ENCODE measurements around the gene BTN3A1.
"Not testable (repeated sequence)": the region's sequence is repeated elsewhere in the genome, so short reads cannot be mapped to it uniquely, and the experiment has no call there.

BTN3A1 gene

DNA sequence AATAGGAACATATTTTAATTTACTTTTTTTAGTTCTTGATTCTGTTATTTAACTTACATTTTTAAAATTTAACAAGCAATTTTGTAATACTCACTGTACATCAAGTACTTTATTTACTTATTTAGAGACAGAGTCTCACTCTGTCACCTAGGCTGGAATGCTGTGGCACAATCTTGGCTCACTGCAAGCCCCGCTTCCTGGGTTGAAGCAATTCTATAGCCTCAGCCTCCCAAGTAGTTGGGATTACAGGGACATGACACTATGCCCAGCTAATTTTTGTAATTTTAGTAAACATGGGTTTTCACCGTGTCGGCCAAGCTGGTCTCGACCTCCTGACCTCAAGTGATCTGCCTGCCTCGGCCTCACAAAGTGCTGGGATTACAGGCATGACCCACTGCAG lies 45.2 kb downstream of the BTN3A1 start:
- no peak for DNase-seq

GRCh38 chr6:26450240-26450639 lies 48.2 kb downstream of the BTN3A1 start:
- DNase-seq, result no peak

DNA sequence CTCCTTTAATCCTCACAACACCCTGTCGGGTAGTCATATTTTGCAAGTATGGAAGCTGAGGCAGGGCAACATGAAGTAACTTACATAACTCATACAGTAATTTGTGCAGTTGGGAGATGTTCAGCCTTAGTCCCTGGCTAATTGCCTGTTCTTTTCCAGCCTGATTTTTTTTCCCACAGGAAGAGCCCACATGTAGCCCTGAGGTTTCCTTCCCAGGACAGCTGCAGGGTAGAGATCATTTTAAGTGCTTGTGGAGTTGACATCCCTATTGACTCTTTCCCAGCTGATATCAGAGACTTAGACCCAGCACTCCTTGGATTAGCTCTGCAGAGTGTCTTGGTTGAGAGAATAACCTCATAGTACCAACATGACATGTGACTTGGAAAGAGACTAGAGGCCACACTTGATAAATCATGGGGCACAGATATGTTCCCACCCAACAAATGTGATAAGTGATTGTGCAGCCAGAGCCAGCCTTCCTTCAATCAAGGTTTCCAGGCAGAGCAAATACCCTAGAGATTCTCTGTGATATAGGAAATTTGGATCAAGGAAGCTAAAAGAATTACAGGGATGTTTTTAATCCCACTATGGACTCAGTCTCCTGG lies 50.7 kb downstream of the BTN3A1 start:
- no peak for DNase-seq

DNA sequence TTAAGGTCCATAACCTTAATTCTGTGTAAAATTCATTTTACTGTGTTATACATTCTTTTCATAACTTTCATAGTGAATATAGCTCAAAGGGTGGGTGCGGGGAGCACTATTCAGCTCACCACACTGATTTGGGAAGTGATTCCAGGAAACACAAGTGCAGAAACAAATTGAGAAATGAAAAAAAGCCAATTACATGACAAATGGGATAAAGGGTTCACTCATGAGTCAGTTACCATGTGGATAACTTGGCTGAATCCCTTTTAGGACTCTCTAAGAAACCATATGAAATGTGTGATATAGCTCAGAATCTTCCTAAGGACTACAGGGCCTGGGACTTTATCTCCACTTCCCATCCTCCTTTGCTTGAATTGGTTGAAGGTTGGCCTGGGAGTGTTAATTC lies 52.6 kb downstream of the BTN3A1 start:
- no peak for DNase-seq

DNA sequence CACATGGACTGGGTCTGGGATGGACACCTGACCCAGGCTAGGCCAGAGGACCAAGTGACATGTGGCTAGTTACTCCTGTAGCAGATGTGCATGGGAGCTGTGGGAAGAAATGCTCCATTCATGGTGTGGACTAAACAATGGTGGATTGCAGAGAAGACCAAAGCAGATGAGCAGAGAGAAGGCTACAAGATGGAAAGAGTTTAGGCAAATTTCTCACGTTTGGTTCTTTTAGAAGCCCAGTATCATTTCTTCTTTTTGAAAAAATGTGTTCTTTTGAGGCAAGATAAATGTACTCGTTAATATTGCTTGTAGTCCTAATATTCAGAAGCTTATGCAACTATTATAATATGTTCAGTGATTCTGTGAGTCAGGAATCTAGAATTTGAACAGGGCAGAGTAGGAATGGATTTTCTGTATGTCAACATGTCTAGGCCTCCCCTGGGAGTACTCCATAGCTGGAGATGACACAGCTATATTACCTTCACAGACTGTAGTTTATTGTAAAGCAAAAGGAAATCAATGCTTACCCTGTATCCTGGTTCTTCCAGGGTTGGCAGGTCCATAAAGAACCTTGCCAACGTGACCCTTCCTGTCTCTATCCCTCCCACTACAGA lies 53.4 kb downstream of the BTN3A1 start:
- no peak for DNase-seq

GRCh38 chr6:26457264-26457805 lies 55.3 kb downstream of the BTN3A1 start:
- DNase-seq, result no peak

- DNase-seq, result peak; percentile 84
Measured at GRCh38 chr6:26457806-26458688, 56.0 kb downstream of the BTN3A1 start, which contains the start of gene BTN2A1. Gene BTN2A1, plus strand, starts transcription at chr6:26457955. Its CDS starts 682 bp downstream, at chr6:26458637.

- no peak for DNase-seq
Measured at GRCh38 chr6:26459023-26459810, 57.1 kb downstream of the BTN3A1 start.

DNA sequence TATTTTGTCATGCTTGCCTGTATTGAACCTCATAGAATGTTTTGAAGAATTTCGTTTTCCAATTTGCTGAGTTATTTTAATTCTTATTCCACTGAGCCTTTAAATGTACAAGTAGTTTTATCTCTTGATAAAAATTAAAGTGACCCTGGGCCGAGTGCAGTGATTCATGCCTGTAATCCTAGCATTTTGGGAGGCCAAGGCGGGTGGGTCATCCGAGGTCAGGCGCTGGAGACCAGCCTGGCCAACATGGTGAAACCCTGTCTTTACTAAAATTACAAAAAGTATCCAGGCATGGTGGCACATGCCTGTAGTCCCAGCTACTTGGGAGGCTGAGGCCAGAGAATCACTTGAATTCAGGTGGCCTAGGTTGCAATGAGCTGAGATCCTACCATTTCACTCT lies 59.3 kb downstream of the BTN3A1 start:
- not testable (repeated sequence) for DNase-seq

GRCh38 chr6:26464014-26464413 lies 61.9 kb downstream of the BTN3A1 start:
- no peak for DNase-seq

GRCh38 chr6:26464416-26465131 lies 62.5 kb downstream of the BTN3A1 start:
- no peak for DNase-seq
